T-helper 1 cell treated with Interleukin-12 subunit alpha and Interleukin-12 subunit beta and Interleukin-4 antibody, amounts not matched to agents 30 ng/mL and 1 ng/mL, for 36 hours (primary cell): ENCODE measurements around the gene ZNF524. TPM values are rescaled to one million over a fixed set of nuclear protein-coding genes. Genes with fewer than 3 reads are reported as not detected.

ENCODE experiments used
- intact Hi-C: fragments of 100-400 bp; cut with micrococcal nuclease; formaldehyde crosslinking; loops from one replicate; pipeline ENCODE4 v1.15.1; 2024
- total RNA-seq: library from RNA; stranded (reverse); gene quantifications from 2 replicates; pipeline ENCODE4 v1.2.3, GENCODE V29; 2022

ZNF524 gene
- total RNA-seq, 1 donor from 2014 or later: 21.0 TPM

- intact Hi-C loops: no loop called here
Measured at GRCh38 chr19:55618426-55618825, 18.3 kb downstream of the ZNF524 start.

GRCh38 chr19:55619286-55619685 is 19.2 kb downstream of the ZNF524 start:
- intact Hi-C loops: no loop called here

- intact Hi-C loops: no loop called here
Measured at GRCh38 chr19:55620410-55621204, 20.5 kb downstream of the ZNF524 start.

- intact Hi-C loops: no loop called here
Measured at GRCh38 chr19:55621205-55621672, 21.2 kb downstream of the ZNF524 start.

- intact Hi-C loops: no loop called here
Measured at GRCh38 chr19:55621673-55622231, 21.7 kb downstream of the ZNF524 start.

GRCh38 chr19:55622242-55622969 is 22.3 kb downstream of the ZNF524 start:
- intact Hi-C loops: no loop called here

- intact Hi-C loops: no loop called here
Measured at GRCh38 chr19:55623130-55623529, 23.0 kb downstream of the ZNF524 start.

- intact Hi-C loops: no loop called here
Measured at GRCh38 chr19:55623561-55623960, 23.5 kb downstream of the ZNF524 start.

GRCh38 chr19:55624109-55625003 is 24.3 kb downstream of the ZNF524 start, which contains the start of gene ZNF784:
ZNF784 (minus strand) TSS chr19:55624566; CDS start chr19:55624561, 5 bp downstream.
- intact Hi-C loops: loop anchor here (1.0 kb wide), 16 partner anchors 8 to 1465 kb away; partner anchors contain the start of genes FIZ1, HSPBP1, ISOC2 and KMT5C

GRCh38 chr19:55625004-55625326 is 24.9 kb downstream of the ZNF524 start:
- intact Hi-C loops: no loop called here

GRCh38 chr19:55626350-55626749 is 26.3 kb downstream of the ZNF524 start:
- intact Hi-C loops: no loop called here

- intact Hi-C loops: loop anchor here (1.0 to 5.0 kb wide), 5 partner anchors 8 to 701 kb away; partner anchors contain the start of gene ZNF784
Measured at GRCh38 chr19:55632463-55632834, 32.4 kb downstream of the ZNF524 start.

GRCh38 chr19:55633861-55634260 is 33.8 kb downstream of the ZNF524 start:
- intact Hi-C loops: loop anchor here (2.0 to 5.0 kb wide), 3 partner anchors 41 to 492 kb away; partner anchors contain the start of genes EPN1 and ZNF579

GRCh38 chr19:55635334-55635717 is 35.2 kb downstream of the ZNF524 start:
- intact Hi-C loops: loop anchor here (1.0 to 2.0 kb wide), 4 partner anchors 8 to 518 kb away; partner anchors contain the start of genes EPN1, PPP1R12C, ZNF579 and ZNF581

- intact Hi-C loops: loop anchor here (1.0 to 2.0 kb wide), 4 partner anchors 7 to 519 kb away; partner anchors contain the start of genes EPN1, PPP1R12C, ZNF579 and ZNF581
Measured at GRCh38 chr19:55635856-55636440, 35.9 kb downstream of the ZNF524 start.

GRCh38 chr19:55636723-55637122 is 36.6 kb downstream of the ZNF524 start:
- intact Hi-C loops: no loop called here

GRCh38 chr19:55637534-55637933 is 37.4 kb downstream of the ZNF524 start:
- intact Hi-C loops: no loop called here

GRCh38 chr19:55638864-55639359 is 38.8 kb downstream of the ZNF524 start:
- intact Hi-C loops: no loop called here

GRCh38 chr19:55640043-55640576 is 40.0 kb downstream of the ZNF524 start:
- intact Hi-C loops: loop anchor here (1.0 to 5.0 kb wide), 3 partner anchors 8 to 1438 kb away; partner anchors contain the start of genes RPL28 and RPS9
